Fibroblast of the aortic adventitia (primary cell): ENCODE results near the gene SERPINI1. TPM values are rescaled to one million over a fixed set of nuclear protein-coding genes. Genes with fewer than 3 reads are reported as not detected.

Experiments used
- DNase-seq: peaks from one replicate; pipeline ENCODE4 v3.0.0-alpha.2; 2010; ENCODE audit warnings: low read depth
- H3K4me3 ChIP-seq: 2 replicates; pipeline ENCODE4 v1.5.1; 2011; ENCODE audit warnings: low read depth, mild to moderate bottlenecking, control low read depth, low read length, moderate library complexity
- CTCF ChIP-seq: IDR thresholded peaks from 2 replicates; pipeline ENCODE4 v1.5.1; 2011; ENCODE audit warnings: mild to moderate bottlenecking, low read length, control low read depth, inconsistent platforms; ENCODE audit not compliant: insufficient read depth
- total RNA-seq: library from RNA; depleted of rRNA; stranded (reverse); fragments of >200 nt; gene quantifications from 2 replicates; pipeline ENCODE4 v1.2.3, GENCODE V29; 2012; ENCODE audit warnings: low replicate concordance

SERPINI1 gene
- total RNA-seq, 1 donor, result 3.4 TPM

GRCh38 chr3:167862104-167862730 lies 126.7 kb downstream of the SERPINI1 start:
- H3K4me3 ChIP-seq, result no peak overlapping the region
- DNase-seq, result no peak
- no peak for TF ChIP-seq CTCF

- no peak for TF ChIP-seq CTCF
- no peak for DNase-seq
Observed at GRCh38 chr3:167863811-167864551, 128.5 kb downstream of the SERPINI1 start.

GRCh38 chr3:167864552-167864874 lies 129.0 kb downstream of the SERPINI1 start:
- TF ChIP-seq CTCF, result no peak
- no peak for DNase-seq
- H3K4me3 ChIP-seq, result no peak overlapping the region

More at GRCh38 chr3:167863811-167864551, 128.5 kb downstream of the SERPINI1 start:
- no peak overlapping the region for H3K4me3 ChIP-seq

GRCh38 chr3:167866331-167866730 lies 130.8 kb downstream of the SERPINI1 start:
- no peak for TF ChIP-seq CTCF
- no peak overlapping the region for H3K4me3 ChIP-seq
- DNase-seq, result no peak

GRCh38 chr3:167867981-167868380 lies 132.5 kb downstream of the SERPINI1 start:
- DNase-seq, result no peak
- no peak overlapping the region for H3K4me3 ChIP-seq
- TF ChIP-seq CTCF, result no peak

- DNase-seq, result no peak
- TF ChIP-seq CTCF, result no peak
Observed at GRCh38 chr3:167870181-167870580, 134.7 kb downstream of the SERPINI1 start.

More at GRCh38 chr3:167870181-167870580, 134.7 kb downstream of the SERPINI1 start:
- no peak overlapping the region for H3K4me3 ChIP-seq
